Measurements from ENCODE around the gene DQX1. TPM values are rescaled to one million over a fixed set of nuclear protein-coding genes. Genes with fewer than 3 reads are reported as not detected.
"Not testable (repeated sequence)": the region's sequence is repeated elsewhere in the genome, so short reads cannot be mapped to it uniquely, and the experiment has no call there.

Gene DQX1
- total RNA-seq, 1 donor from 2014 or later = 0.23 TPM

- DNase-seq (ENCODE audit: low spot score) (peak; percentile 64), ATAC-seq (peak; percentile 15)
Measured at GRCh38 chr2:74497777-74498499, 28.1 kb downstream of the DQX1 start.

GRCh38 chr2:74496997-74497776, 28.8 kb downstream of the DQX1 start:
- ATAC-seq = peak; percentile 1
- no peak for DNase-seq (ENCODE audit: low spot score)

- ATAC-seq (no peak), DNase-seq (ENCODE audit: low spot score) (no peak)
Measured at GRCh38 chr2:74495440-74495839, 30.6 kb downstream of the DQX1 start.

GRCh38 chr2:74493546-74493945, 32.5 kb downstream of the DQX1 start:
- DNase-seq (ENCODE audit: low spot score) (no peak), ATAC-seq (no peak)

GRCh38 chr2:74491648-74492544, 34.1 kb downstream of the DQX1 start:
- ATAC-seq = peak; percentile 70
- DNase-seq (ENCODE audit: low spot score) = peak; percentile 90

GRCh38 chr2:74489906-74490305, 36.1 kb downstream of the DQX1 start:
- DNase-seq (ENCODE audit: low spot score) = no peak
- no peak for ATAC-seq

- peak; percentile 86 for DNase-seq (ENCODE audit: low spot score)
- ATAC-seq = peak; percentile 61
Measured at GRCh38 chr2:74488643-74489481, 37.2 kb downstream of the DQX1 start.

GRCh38 chr2:74486141-74486540, 39.9 kb downstream of the DQX1 start:
- ATAC-seq = peak; percentile 6
- DNase-seq (ENCODE audit: low spot score) = no peak

GRCh38 chr2:74483675-74484164, 42.3 kb downstream of the DQX1 start:
- DNase-seq (ENCODE audit: low spot score); ATAC-seq: not testable (repeated sequence)

GRCh38 chr2:74482801-74483674, 43.0 kb downstream of the DQX1 start, which contains the start of the genes CCDC142 and TTC31:
Gene CCDC142 (minus strand): TSS chr2:74482998. CDS start chr2:74482837, 161 bp downstream.
Gene TTC31 (plus strand): TSS chr2:74483081. CDS start chr2:74483096, 15 bp downstream.
- peak; percentile 97 for DNase-seq (ENCODE audit: low spot score)

GRCh38 chr2:74481961-74482800, 43.9 kb downstream of the DQX1 start:
- DNase-seq (ENCODE audit: low spot score) = peak; percentile 62
- ATAC-seq = peak; percentile 51

More at GRCh38 chr2:74482801-74483674, 43.0 kb downstream of the DQX1 start, which contains the start of the genes CCDC142 and TTC31:
- peak; percentile 90 for ATAC-seq

GRCh38 chr2:74481431-74481830, 44.6 kb downstream of the DQX1 start:
- ATAC-seq (no peak), DNase-seq (ENCODE audit: low spot score) (no peak)

- DNase-seq (ENCODE audit: low spot score) (no peak), ATAC-seq (no peak)
Measured at GRCh38 chr2:74474899-74475298, 51.1 kb downstream of the DQX1 start.

GRCh38 chr2:74474481-74474880, 51.5 kb downstream of the DQX1 start:
- no peak for DNase-seq (ENCODE audit: low spot score)
- ATAC-seq = no peak

- ATAC-seq = peak; percentile 16
- DNase-seq (ENCODE audit: low spot score) = no peak
Measured at GRCh38 chr2:74472945-74473258, 53.1 kb downstream of the DQX1 start.

- DNase-seq (ENCODE audit: low spot score) (peak; percentile 96), ATAC-seq (peak; percentile 91)
Measured at GRCh38 chr2:74472086-74472944, 53.7 kb downstream of the DQX1 start, which contains the start of gene MRPL53. Gene MRPL53 (minus strand): TSS chr2:74472680. CDS start chr2:74472660, 20 bp downstream.

All from left lobe of liver (tissue), 2 donors.